ENCODE data around the gene CTIF. TPM values are rescaled to one million over a fixed set of nuclear protein-coding genes. Genes with fewer than 3 reads are reported as not detected.

The CTIF gene
- total RNA-seq, 1 experiment from 2014 or later, result 26.5 TPM

DNA sequence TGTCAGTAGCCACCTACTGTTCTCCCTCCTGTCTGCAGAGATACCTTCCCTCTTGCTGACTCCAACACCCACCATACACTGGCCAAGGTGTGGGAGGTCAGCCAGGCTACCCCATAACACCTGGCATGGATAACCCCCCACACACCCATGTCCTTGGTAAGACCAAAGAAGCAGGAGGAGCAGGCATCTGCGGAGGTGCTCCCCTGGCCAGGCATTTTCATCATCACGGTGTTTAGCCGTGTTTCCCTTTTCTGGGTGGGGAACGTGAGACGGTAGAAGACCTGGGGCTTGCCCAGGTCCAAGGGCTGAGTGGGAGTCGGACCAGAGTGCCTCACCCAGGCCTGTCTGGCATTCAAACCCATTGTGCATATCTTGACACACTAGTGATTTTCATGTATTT, 261.6 kb downstream of the CTIF start:
- ATAC-seq (no peak), DNase-seq (ENCODE audit: low read depth, low spot score) (no peak)
- no peak overlapping the region for H3K4me3 ChIP-seq (ENCODE audit: low read depth in 2 of 2, low read length in 2 of 2)
- no peaks in the 10 kb centered on the region for H3K27me3 ChIP-seq (ENCODE audit: control insufficient read depth, insufficient read depth, low read length)
- ChIA-PET POLR2A (no interaction called here), CTCF (no interaction called here)
- no TSS peak for BruUV-seq (replicated peaks)
- intact Hi-C loops (cut with micrococcal nuclease; ENCODE audit: unreplicated experiment), result no loop called here
- in situ Hi-C loops (cut with HindIII; ENCODE audit: low pct_unique_long_range_greater_than_20kb, low sequenced_read_pairs), result no loop called here
- no peaks in the 10 kb centered on the region for H3K4me1 ChIP-seq (ENCODE audit: control insufficient read depth, insufficient read depth, low read length)
- no peak for TF ChIP-seq SIN3A (IDR thresholded peaks at IDR 0.05; ENCODE audit: borderline replicate concordance, insufficient read depth, low read depth, low read length)
- TF ChIP-seq TCF7L2 (IDR thresholded peaks at IDR 0.05; ENCODE audit: low read depth, low read length), result no peak
- TF ChIP-seq, protein P1, sequence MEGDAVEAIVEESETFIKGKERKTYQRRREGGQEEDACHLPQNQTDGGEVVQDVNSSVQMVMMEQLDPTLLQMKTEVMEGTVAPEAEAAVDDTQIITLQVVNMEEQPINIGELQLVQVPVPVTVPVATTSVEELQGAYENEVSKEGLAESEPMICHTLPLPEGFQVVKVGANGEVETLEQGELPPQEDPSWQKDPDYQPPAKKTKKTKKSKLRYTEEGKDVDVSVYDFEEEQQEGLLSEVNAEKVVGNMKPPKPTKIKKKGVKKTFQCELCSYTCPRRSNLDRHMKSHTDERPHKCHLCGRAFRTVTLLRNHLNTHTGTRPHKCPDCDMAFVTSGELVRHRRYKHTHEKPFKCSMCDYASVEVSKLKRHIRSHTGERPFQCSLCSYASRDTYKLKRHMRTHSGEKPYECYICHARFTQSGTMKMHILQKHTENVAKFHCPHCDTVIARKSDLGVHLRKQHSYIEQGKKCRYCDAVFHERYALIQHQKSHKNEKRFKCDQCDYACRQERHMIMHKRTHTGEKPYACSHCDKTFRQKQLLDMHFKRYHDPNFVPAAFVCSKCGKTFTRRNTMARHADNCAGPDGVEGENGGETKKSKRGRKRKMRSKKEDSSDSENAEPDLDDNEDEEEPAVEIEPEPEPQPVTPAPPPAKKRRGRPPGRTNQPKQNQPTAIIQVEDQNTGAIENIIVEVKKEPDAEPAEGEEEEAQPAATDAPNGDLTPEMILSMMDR (IDR thresholded peaks at IDR 0.05), result no peak
- TF ChIP-seq POLR2AphosphoS5 (IDR thresholded peaks at IDR 0.05; ENCODE audit: low read depth, low read length), result no peak
- no peak for TF ChIP-seq REST (IDR thresholded peaks at IDR 0.05; ENCODE audit: insufficient read depth in 1 of 2, low read depth in 2 of 2, low read length in 1 of 2)
- no peaks in the 10 kb centered on the region for H3K9me3 ChIP-seq (ENCODE audit: control insufficient read depth, insufficient read depth, low read depth, low read length)
- H3K27ac ChIP-seq (ENCODE audit: low read length), result no peak overlapping the region
- no peaks in the 10 kb centered on the region for H3K36me3 ChIP-seq (ENCODE audit: control insufficient read depth, insufficient read depth, low read length)

DNA sequence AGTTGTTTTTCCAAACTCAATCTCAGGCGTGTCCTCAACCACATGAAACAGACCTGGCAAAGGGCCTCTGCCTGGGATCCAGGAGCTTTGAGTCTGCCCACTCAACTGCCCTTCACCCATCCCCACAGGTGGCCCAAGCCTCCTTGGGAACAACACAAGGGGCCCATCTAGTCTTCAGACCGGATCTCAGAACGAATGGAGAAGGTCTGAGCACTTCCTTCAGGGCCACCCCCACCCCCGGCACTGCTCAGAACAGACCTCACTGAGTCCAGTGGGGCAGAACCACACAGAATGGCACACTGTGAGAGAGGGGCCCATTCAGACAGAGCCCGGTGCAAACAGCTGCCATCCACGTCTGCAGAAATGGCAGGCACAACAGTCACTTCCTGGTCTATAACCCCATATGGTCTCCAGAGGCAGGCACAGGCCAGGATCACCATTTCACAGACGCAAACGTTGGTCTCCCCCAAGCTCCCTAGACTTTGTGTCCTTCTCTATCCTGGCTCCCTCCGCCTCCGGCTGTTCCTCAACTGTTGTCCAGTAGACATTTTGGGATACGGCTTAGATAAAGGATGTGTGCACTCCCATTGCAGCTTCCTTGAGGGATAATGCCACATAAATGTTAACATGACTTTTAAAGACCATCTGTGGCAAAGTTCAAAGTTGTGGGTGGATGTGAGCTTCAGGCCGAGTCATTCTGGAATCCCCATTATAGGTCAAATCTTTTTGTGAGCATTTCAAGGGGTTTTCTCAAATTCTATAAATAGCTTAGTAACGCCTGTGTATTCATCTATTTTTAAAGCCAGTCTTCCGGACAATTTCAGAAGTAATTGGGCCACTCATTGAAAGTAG, 262.3 kb downstream of the CTIF start:
- Histone ChIP-seq H3K27me3 (ENCODE audit: control insufficient read depth, insufficient read depth, low read length) (no peaks in the 10 kb centered on the region), H3K4me3 (ENCODE audit: low read depth in 2 of 2, low read length in 2 of 2) (no peak overlapping the region), H3K36me3 (ENCODE audit: control insufficient read depth, insufficient read depth, low read length) (no peaks in the 10 kb centered on the region), H3K9me3 (ENCODE audit: control insufficient read depth, insufficient read depth, low read depth, low read length) (no peaks in the 10 kb centered on the region), H3K27ac (ENCODE audit: low read length) (no peak overlapping the region), H3K4me1 (ENCODE audit: control insufficient read depth, insufficient read depth, low read length) (no peaks in the 10 kb centered on the region)
- intact Hi-C loops (cut with micrococcal nuclease; ENCODE audit: unreplicated experiment) (no loop called here), in situ Hi-C loops (cut with HindIII; ENCODE audit: low pct_unique_long_range_greater_than_20kb, low sequenced_read_pairs) (no loop called here)
- no TSS peak for BruUV-seq (replicated peaks)
- POLR2A ChIA-PET, result no interaction called here
- TF ChIP-seq, protein P1 (IDR thresholded peaks at IDR 0.05), result no peak
- TF ChIP-seq POLR2AphosphoS5 (IDR thresholded peaks at IDR 0.05; ENCODE audit: low read depth, low read length) (no peak), REST (IDR thresholded peaks at IDR 0.05; ENCODE audit: insufficient read depth in 1 of 2, low read depth in 2 of 2, low read length in 1 of 2) (no peak), TCF7L2 (IDR thresholded peaks at IDR 0.05; ENCODE audit: low read depth, low read length) (no peak), SIN3A (IDR thresholded peaks at IDR 0.05; ENCODE audit: borderline replicate concordance, insufficient read depth, low read depth, low read length) (no peak)
- DNase-seq (ENCODE audit: low read depth, low spot score) (no peak), ATAC-seq (no peak)
- CTCF ChIA-PET, result no interaction called here
